Psoas muscle (tissue), 8 donors: ENCODE results near the gene RFT1. TPM values are rescaled to one million over a fixed set of nuclear protein-coding genes. Genes with fewer than 3 reads are reported as not detected.

ENCODE experiments used
- ATAC-seq, 4 donors: fragments of 200-7000 bp; cut with Tn5 transposase; one replicate each; pipeline ENCODE4 v1.9.1; 2020; ENCODE audit warnings: moderate library complexity in 3 of 4, mild to moderate bottlenecking in 2 of 4
- DNase-seq, 2 donors: peaks; one replicate each; pipeline ENCODE4 v3.0.0-alpha.2; 2020
- H3K27ac ChIP-seq: fragments of 200-600 bp; one replicate; pipeline ENCODE4 v1.8.0; 2022
- H3K27me3 ChIP-seq, 3 donors: fragments of 200-600 bp in 1 of 3; one replicate each; pipeline versions ENCODE4 v1.6.1 to v1.8.0; 2013 to 2022; ENCODE audit warnings: low read length in 2 of 3, mild to moderate bottlenecking in 2 of 3, moderate library complexity in 1 of 3; ENCODE audit not compliant: insufficient read depth in 3 of 3
- H3K36me3 ChIP-seq, 2 donors: fragments of 200-600 bp in 1 of 2; one replicate each; pipeline versions ENCODE4 v1.6.1 to v1.8.0; 2013 to 2022; ENCODE audit warnings: low read depth in 1 of 2, mild to moderate bottlenecking in 1 of 2, moderate library complexity in 1 of 2; ENCODE audit not compliant: insufficient read depth in 1 of 2
- H3K4me1 ChIP-seq: fragments of 200-600 bp; one replicate; pipeline ENCODE4 v1.8.0; 2022
- H3K4me3 ChIP-seq: fragments of 200-600 bp; one replicate; pipeline ENCODE4 v1.8.0; 2022; ENCODE audit warnings: mild to moderate bottlenecking
- H3K9me3 ChIP-seq: fragments of 200-600 bp; one replicate; pipeline ENCODE4 v1.8.0; 2022
- WGBS, 3 donors: extraction: QIAGEN DNeasy Blood & Tissue Kit; methylation state at CpG; one replicate each; pipeline versions ENCODE4 v1.1.6 to v1.1.7; 2013; 5-methylcytosine and 5-hydroxymethylcytosine counted together
- intact Hi-C, 2 donors: fragments of 100-400 bp; cut with DNase I; formaldehyde crosslinking; loops; one replicate each; pipeline versions ENCODE4 v1.11.0 to v1.14.2; 2022
- polyA plus RNA-seq, 3 donors: library from polyadenylated mRNA; stranded (reverse); fragments of 200-250 nt; gene quantifications; one replicate each; pipeline ENCODE4 v1.2.3, GENCODE V29; 2013
- total RNA-seq, 4 donors: library from RNA; stranded (reverse); fragmentation: NEBNext Ultra II Directional in 2 of 4; extraction: Animal tissue kit (Norgen Biotek cat#: 25700) in 2 of 4; gene quantifications; one replicate each; pipeline versions ENCODE4 v1.2.1 to v1.2.4, GENCODE V29; 2021 to 2023
- TF ChIP-seq, protein P1 (sequence below): fragments of 200-600 bp; IDR thresholded peaks from one replicate; pipeline ENCODE4 v1.8.0; 2022; ENCODE audit warnings: antibody characterized with exemption
- donor health status: healthy with polysubstance abuse.
- donor health status: DM: no; HTN: no; CAD: no; lungs with moderate emphysema.
- donor health status: Bipolar disorder and iron deficiency.
- donor health status: healthy.
- donor health status: DM: yes; HTN: yes; CAD: no.
- donor health status: DM: no; HTN: no; CAD: no.
- donor health status: DM: no; HTN: no; CAD: no.
- donor health status: DM: yes; HTN: yes; CAD: no.

Gene RFT1
- total and polyA plus RNA-seq, 7 donors = 5.4 to 13.2 (median 6.9) TPM

DNA sequence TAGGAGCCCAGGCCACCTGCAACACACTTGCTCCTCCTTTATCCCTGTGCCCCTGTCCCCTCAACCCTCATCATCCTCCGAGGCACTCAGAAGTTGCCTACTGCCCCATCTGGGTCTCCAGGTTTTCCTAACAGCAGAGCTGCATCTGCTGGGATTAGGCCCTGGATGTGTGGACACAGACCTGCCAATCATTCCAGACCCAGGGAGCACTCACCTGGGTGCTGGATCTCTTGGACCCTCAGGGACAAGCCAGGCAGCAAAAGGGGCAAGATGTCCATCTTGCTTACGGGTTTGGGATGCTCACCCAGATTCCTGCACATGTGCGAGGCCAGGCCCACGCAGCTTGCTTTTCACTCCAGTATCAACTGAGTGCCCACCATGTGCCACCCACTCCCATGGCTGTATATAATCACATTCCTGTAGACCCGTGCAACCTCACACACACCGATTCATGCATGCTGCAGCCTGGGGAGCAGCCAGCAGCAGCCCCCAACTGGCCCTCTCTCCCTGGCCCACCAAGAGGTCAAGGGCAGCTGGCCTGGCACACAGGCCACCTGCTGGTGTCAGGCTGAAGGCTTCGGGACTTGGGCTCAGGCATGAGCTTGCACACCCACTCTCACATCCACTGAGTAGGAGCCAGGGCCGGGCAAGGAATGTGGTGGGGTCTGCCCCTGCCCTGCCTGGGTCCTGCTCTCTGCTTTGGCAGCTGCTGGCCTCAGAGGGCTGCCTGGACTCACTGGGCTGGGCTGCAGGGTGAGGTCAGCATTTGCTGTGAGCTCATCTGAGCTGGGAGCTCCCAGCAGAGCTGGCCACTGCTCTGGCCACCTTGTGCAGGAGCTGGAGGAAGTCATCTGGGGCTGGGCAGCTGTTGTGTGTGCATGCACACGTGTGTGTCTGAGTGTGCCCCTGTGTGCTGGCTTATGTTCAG, 45.6 kb upstream of the RFT1 start:
- intact Hi-C loops = no loop called here
- ATAC-seq (no peak), DNase-seq (no peak)
- TF ChIP-seq, protein P1, sequence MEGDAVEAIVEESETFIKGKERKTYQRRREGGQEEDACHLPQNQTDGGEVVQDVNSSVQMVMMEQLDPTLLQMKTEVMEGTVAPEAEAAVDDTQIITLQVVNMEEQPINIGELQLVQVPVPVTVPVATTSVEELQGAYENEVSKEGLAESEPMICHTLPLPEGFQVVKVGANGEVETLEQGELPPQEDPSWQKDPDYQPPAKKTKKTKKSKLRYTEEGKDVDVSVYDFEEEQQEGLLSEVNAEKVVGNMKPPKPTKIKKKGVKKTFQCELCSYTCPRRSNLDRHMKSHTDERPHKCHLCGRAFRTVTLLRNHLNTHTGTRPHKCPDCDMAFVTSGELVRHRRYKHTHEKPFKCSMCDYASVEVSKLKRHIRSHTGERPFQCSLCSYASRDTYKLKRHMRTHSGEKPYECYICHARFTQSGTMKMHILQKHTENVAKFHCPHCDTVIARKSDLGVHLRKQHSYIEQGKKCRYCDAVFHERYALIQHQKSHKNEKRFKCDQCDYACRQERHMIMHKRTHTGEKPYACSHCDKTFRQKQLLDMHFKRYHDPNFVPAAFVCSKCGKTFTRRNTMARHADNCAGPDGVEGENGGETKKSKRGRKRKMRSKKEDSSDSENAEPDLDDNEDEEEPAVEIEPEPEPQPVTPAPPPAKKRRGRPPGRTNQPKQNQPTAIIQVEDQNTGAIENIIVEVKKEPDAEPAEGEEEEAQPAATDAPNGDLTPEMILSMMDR = no peak
- 62 to 75% (median 72%) methylated on average over 9 of the region's 9 CpGs for WGBS, 3 donors
- Histone ChIP-seq H3K36me3 (peaks cover 0 to 17% of the 10 kb centered on the region in 2 donors), H3K27ac (no peak overlapping the region), H3K27me3 (no peaks in the 10 kb centered on the region), H3K9me3 (no peaks in the 10 kb centered on the region), H3K4me3 (no peak overlapping the region), H3K4me1 (no peaks in the 10 kb centered on the region)

GRCh38 chr3:53174346-53175250, 44.4 kb upstream of the RFT1 start:
- H3K4me1 ChIP-seq = no peaks in the 10 kb centered on the region
- H3K4me3 ChIP-seq = no peak overlapping the region
- TF ChIP-seq, protein P1 = no peak
- ATAC-seq = no peak
- no peaks in the 10 kb centered on the region for H3K27me3 ChIP-seq
- H3K9me3 ChIP-seq = no peaks in the 10 kb centered on the region
- peaks cover 0 to 10% of the 10 kb centered on the region in 2 donors for H3K36me3 ChIP-seq
- WGBS, 3 donors = 68 to 87% (median 76%) methylated on average over 9 of the region's 9 CpGs
- DNase-seq = no peak
- intact Hi-C loops = no loop called here
- H3K27ac ChIP-seq = no peak overlapping the region

- 78 to 80% (median 79%) methylated on average over 5 of the region's 5 CpGs for WGBS, 3 donors
- ATAC-seq (no peak), DNase-seq (no peak)
- Histone ChIP-seq H3K9me3 (no peaks in the 10 kb centered on the region), H3K4me1 (no peaks in the 10 kb centered on the region), H3K27me3 (no peaks in the 10 kb centered on the region), H3K36me3 (peaks cover 0 to 4% of the 10 kb centered on the region in 2 donors), H3K27ac (no peak overlapping the region), H3K4me3 (no peak overlapping the region)
- TF ChIP-seq, protein P1 = no peak
- intact Hi-C loops = no loop called here
Observed at GRCh38 chr3:53173107-53173506, 42.9 kb upstream of the RFT1 start.

GRCh38 chr3:53171827-53172505, 41.7 kb upstream of the RFT1 start:
- peaks cover 0 to 4% of the 10 kb centered on the region in 2 donors for H3K36me3 ChIP-seq
- intact Hi-C loops = no loop called here
- ATAC-seq = no peak
- WGBS, 3 donors = 72 to 89% (median 79%) methylated on average over 7 of the region's 7 CpGs
- no peaks in the 10 kb centered on the region for H3K27me3 ChIP-seq
- peaks cover under 1% of the 10 kb centered on the region for H3K4me1 ChIP-seq
- no peaks in the 10 kb centered on the region for H3K9me3 ChIP-seq
- TF ChIP-seq, protein P1 = no peak
- DNase-seq = no peak
- no peak overlapping the region for H3K27ac ChIP-seq
- no peak overlapping the region for H3K4me3 ChIP-seq
